Keratinocyte (primary cell): ENCODE results near the gene L3MBTL4.

ENCODE experiments used
- CTCF ChIP-seq, 3 experiments: IDR thresholded peaks in 1 of 3; conservative IDR thresholded peaks in 1 of 3; optimal IDR thresholded peaks in 1 of 3; 2 replicates in 2 of 3; 3 replicates in 1 of 3; pipeline versions ENCODE3 to v1.5.1; 2011; ENCODE audit warnings: low read length in 3 of 3, mild to moderate bottlenecking in 3 of 3, moderate library complexity in 2 of 3, control low read depth in 1 of 3, inconsistent platforms in 1 of 3; ENCODE audit not compliant: insufficient read depth in 2 of 3; ENCODE audit errors: extremely low read depth in 1 of 3
- EZH2 ChIP-seq: IDR thresholded peaks from one replicate; pipeline ENCODE4 v1.6.1; 2012; ENCODE audit warnings: inconsistent platforms, mild to moderate bottlenecking, low read length, moderate library complexity

- no peak for TF ChIP-seq CTCF (optimal IDR thresholded peaks at IDR 0.05 in 1 of 3, IDR thresholded peaks at IDR 0.05 in 1 of 3, conservative IDR thresholded peaks at IDR 0.05 in 1 of 3; ENCODE audit: extremely low read depth in 1 of 3, insufficient read depth in 2 of 3, low read length in 3 of 3)
- TF ChIP-seq EZH2 = no peak
Observed at GRCh38 chr18:6257950-6258349, 156.8 kb downstream of the L3MBTL4 start.
